K562 (cell line): Measurements from ENCODE around the gene UBASH3B. TPM values are rescaled to one million over a fixed set of nuclear protein-coding genes. Genes with fewer than 3 reads are reported as not detected.
"Not testable (repeated sequence)": the region's sequence is repeated elsewhere in the genome, so short reads cannot be mapped to it uniquely, and the experiment has no call there.

ENCODE experiments used
- ATAC-seq: fragments of 200-7000 bp; cut with Tn5 transposase; 3 replicates; pipeline ENCODE4 v1.9.1; 2020; ENCODE audit warnings: moderate library complexity
- BruUV-seq: library from RNA; stranded (reverse); fragments of 400-500 nt; replicated peaks from 2 replicates; lab custom pipeline; 2021; lab: Mats Ljungman, UMichigan
- CTCF ChIA-PET: fragments of 300-600 bp; formaldehyde crosslinking; extraction: SDS; loops from one replicate; lab custom pipeline; 2021; ENCODE audit warnings: low intra/inter-chr PET ratio; lab: Yijun Ruan, JAX
- POLR2A ChIA-PET: fragments of 300-600, 350-650 bp; sonication (Branson Sonifier 250); formaldehyde crosslinking; extraction: SDS; loops from one replicate; lab custom pipeline; 2021; ENCODE audit warnings: antibody characterized with exemption, inconsistent platforms; lab: Yijun Ruan, JAX
- DNase-seq, 4 experiments: peaks; one replicate each; pipeline versions ENCODE4 v3.0.0 to v3.0.0-alpha.2; 2011 to 2018; ENCODE audit warnings: low spot score in 3 of 4, mixed read lengths in 3 of 4; ENCODE audit errors: extremely low read depth in 1 of 4
- FAIRE-seq: peaks from 2 replicates; lab custom pipeline; 2011; peaks lifted over from hg19 to GRCh38; lab: Jason Lieb, UNC
- H2AFZ ChIP-seq: 2 replicates; pipeline ENCODE4 v1.6.0; 2011; ENCODE audit warnings: low read depth, low read length, control low read depth, inconsistent platforms
- H3K27ac ChIP-seq: fragments of 200-600 bp; 3 replicates; pipeline ENCODE4 v1.8.0; 2011; ENCODE audit warnings: low read depth, mild to moderate bottlenecking, control low read depth, inconsistent platforms, low read length, moderate library complexity, mixed read lengths; ENCODE audit errors: extremely low read depth
- H3K27me3 ChIP-seq, 2 experiments: fragments of 300-600 bp in 1 of 2; 2 replicates in 1 of 2; 3 replicates in 1 of 2; pipeline versions ENCODE4 v1.6.0 to v1.8.0; 2011; ENCODE audit warnings: inconsistent platforms in 2 of 2, low read length in 2 of 2, mild to moderate bottlenecking in 1 of 2, mixed read lengths in 1 of 2, moderate library complexity in 1 of 2; ENCODE audit not compliant: control insufficient read depth in 2 of 2, insufficient read depth in 2 of 2
- H3K36me3 ChIP-seq: fragments of 300-600 bp; 3 replicates; pipeline ENCODE4 v1.8.0; 2011; ENCODE audit warnings: mild to moderate bottlenecking, low read length, inconsistent platforms; ENCODE audit not compliant: control insufficient read depth, insufficient read depth
- H3K4me1 ChIP-seq, 2 experiments: fragments of 200-600 bp in 1 of 2; replicated peaks in 1 of 2; 2 replicates in 1 of 2; 3 replicates in 1 of 2; pipeline versions ENCODE4 v1.5.1 to v1.8.0; 2011; ENCODE audit warnings: inconsistent platforms in 2 of 2, low read length in 2 of 2, mild to moderate bottlenecking in 1 of 2, mixed read lengths in 1 of 2, moderate library complexity in 1 of 2; ENCODE audit not compliant: control insufficient read depth in 2 of 2, insufficient read depth in 2 of 2
- H3K4me2 ChIP-seq: 2 replicates; pipeline ENCODE4 v1.6.1; 2011; ENCODE audit warnings: low read length, control low read depth, inconsistent platforms, mixed read lengths; ENCODE audit not compliant: insufficient read depth
- H3K4me3 ChIP-seq: fragments of 200-600 bp; sonication (generic), shearing (Covaris generic); 2 replicates; pipeline ENCODE4 v1.5.1; 2016; ENCODE audit warnings: control low read depth, inconsistent platforms
- H3K79me2 ChIP-seq: fragments of 200-600 bp; 3 replicates; pipeline ENCODE4 v1.8.0; 2011; ENCODE audit warnings: low read length, inconsistent platforms; ENCODE audit not compliant: control insufficient read depth, insufficient read depth
- H3K9ac ChIP-seq, 2 experiments: 2 replicates each; pipeline versions ENCODE4 v1.6.0 to v1.6.1; 2011; ENCODE audit warnings: low read depth in 2 of 2, low read length in 2 of 2, control low read depth in 1 of 2, inconsistent platforms in 1 of 2, mild to moderate bottlenecking in 1 of 2, mixed read lengths in 1 of 2; ENCODE audit not compliant: insufficient read depth in 1 of 2
- H3K9me1 ChIP-seq: one replicate; pipeline ENCODE4 v1.6.0; 2011; ENCODE audit warnings: inconsistent platforms, mild to moderate bottlenecking, low read length, moderate library complexity; ENCODE audit not compliant: control insufficient read depth, insufficient read depth
- H3K9me3 ChIP-seq: replicated peaks from 2 replicates; pipeline ENCODE4 v1.5.1; 2011; ENCODE audit warnings: low read depth, low read length, inconsistent platforms; ENCODE audit not compliant: control insufficient read depth, insufficient read depth
- H4K20me1 ChIP-seq: replicated peaks from 2 replicates; pipeline ENCODE4 v1.6.1; 2011; ENCODE audit warnings: low read length, inconsistent platforms, mixed read lengths; ENCODE audit not compliant: control insufficient read depth, insufficient read depth
- U2AF1 ChIP-seq: fragments of 200-400 bp; formaldehyde crosslinking; optimal IDR thresholded peaks from 2 replicates; pipeline ENCODE3; 2017; ENCODE audit warnings: mild to moderate bottlenecking, low read depth, low read length, moderate library complexity
- U2AF2 ChIP-seq: fragments of 200-400 bp; formaldehyde crosslinking; optimal IDR thresholded peaks from 2 replicates; pipeline ENCODE3; 2017; ENCODE audit warnings: low read depth, mild to moderate bottlenecking, low read length
- WGBS: fragments of 100-300 bp; shearing (Covaris generic); methylation state at CpG from one replicate; pipeline ENCODE4 v1.1.6; 2016; ENCODE audit warnings: low coverage, mixed read lengths; ENCODE audit not compliant: insufficient coverage; ENCODE audit errors: missing lambda C conversion rate; 5-methylcytosine and 5-hydroxymethylcytosine counted together
- in situ Hi-C: fragments of 300-500 bp; cut with MboI; formaldehyde crosslinking; loops from 4 replicates; pipeline ENCODE4 v1.15.0; 2018; ENCODE audit warnings: inconsistent platforms, mixed read lengths
- intact Hi-C: fragments of 100-400 bp; cut with micrococcal nuclease; formaldehyde crosslinking; loops from 2 replicates; pipeline ENCODE4 v1.14.2; 2022
- polyA plus RNA-seq, 8 experiments: library from polyadenylated mRNA; depleted of rRNA in 4 of 8; stranded (reverse) in 5 of 8; unstranded in 3 of 8; fragments of >200 nt; fragmentation: Nextera tagmentation in 2 of 8; fragmentation: Illumina TruSeq in 1 of 8; extraction: Ambion mirVana in 2 of 8; extraction: Trizol in 1 of 8; gene quantifications; 2 replicates each; pipeline versions ENCODE4 v1.2.1 to v1.2.3, GENCODE V29; 2011 to 2014; ENCODE audit warnings: inconsistent platforms in 1 of 8, missing spikeins in 1 of 8
- total RNA-seq, 7 experiments: library from RNA; depleted of rRNA in 6 of 7; stranded (reverse); fragments of >200 nt in 6 of 7; fragmentation: Illumina TruSeq in 2 of 7; extraction: Trizol in 2 of 7; gene quantifications; 2 replicates each; pipeline versions ENCODE4 v1.2.1 to v1.2.3, GENCODE V29; 2011 to 2021; ENCODE audit warnings: low replicate concordance in 1 of 7
- TF ChIP-seq, protein P1 (sequence below): IDR thresholded peaks from 2 replicates; pipeline ENCODE4 v1.6.1; 2016; ENCODE audit warnings: missing genetic modification characterization, missing compliant biosample characterization

Gene UBASH3B
- total and polyA plus RNA-seq, 9 of the 15 experiments (the other 6 are each of a cell fraction or from before 2014, with no cell fraction given): 0.01 to 0.31 (median 0.08) TPM; not detected in 2

DNA sequence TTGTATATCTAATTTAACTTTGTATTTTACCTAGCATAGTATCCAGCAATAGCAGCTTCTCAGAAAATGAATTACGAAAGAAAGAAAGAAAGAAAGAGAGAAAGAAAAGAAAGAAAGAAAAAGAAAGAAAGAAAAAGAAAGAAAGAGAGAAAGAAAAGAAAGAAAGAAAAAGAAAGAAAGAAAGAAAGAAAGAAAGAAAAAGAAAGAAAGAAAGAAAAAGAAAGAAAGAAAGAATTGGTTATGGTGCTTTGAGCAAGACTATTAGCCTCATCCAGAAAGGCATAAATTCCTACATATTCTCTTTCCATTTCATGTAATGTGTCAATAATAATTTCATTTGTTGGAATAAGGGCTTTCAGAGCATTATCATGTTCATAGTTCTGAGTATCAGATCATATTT is 207.6 kb downstream of the UBASH3B start:
- 0% methylated on average over 1 of the region's 1 CpG for WGBS
- H3K9ac ChIP-seq, BruUV-seq, H3K27ac ChIP-seq, H3K36me3 ChIP-seq, H3K9me3 ChIP-seq, H3K4me1 ChIP-seq, H3K27me3 ChIP-seq, FAIRE-seq, H3K9me1 ChIP-seq, H3K4me3 ChIP-seq, ATAC-seq, DNase-seq, H4K20me1 ChIP-seq, H3K79me2 ChIP-seq, H3K4me2 ChIP-seq, in situ Hi-C loops, H2AFZ ChIP-seq: not testable (repeated sequence)
- ChIA-PET POLR2A (interaction anchor here (1.1 kb wide), 1 partner anchor 10 kb away, joined by 3 read pairs; no protein-coding TSS in a partner anchor), CTCF (interaction anchor here (0.6 to 1.2 kb wide), 4 partner anchors 162 to 384 kb away, joined by 3 to 4 read pairs (median 3); no protein-coding TSS in a partner anchor)
- TF ChIP-seq, protein P1, sequence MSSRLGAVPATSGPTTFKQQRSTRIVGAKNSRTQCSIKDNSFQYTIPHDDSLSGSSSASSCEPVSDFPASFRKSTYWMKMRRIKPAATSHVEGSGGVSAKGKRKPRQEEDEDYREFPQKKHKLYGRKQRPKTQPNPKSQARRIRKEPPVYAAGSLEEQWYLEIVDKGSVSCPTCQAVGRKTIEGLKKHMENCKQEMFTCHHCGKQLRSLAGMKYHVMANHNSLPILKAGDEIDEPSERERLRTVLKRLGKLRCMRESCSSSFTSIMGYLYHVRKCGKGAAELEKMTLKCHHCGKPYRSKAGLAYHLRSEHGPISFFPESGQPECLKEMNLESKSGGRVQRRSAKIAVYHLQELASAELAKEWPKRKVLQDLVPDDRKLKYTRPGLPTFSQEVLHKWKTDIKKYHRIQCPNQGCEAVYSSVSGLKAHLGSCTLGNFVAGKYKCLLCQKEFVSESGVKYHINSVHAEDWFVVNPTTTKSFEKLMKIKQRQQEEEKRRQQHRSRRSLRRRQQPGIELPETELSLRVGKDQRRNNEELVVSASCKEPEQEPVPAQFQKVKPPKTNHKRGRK (tag): peak; percentile 59
- TF ChIP-seq U2AF1 (peak; percentile 56), U2AF2 (peak; percentile 81)
- intact Hi-C loops: loop anchor here (1.0 to 5.0 kb wide), 4 partner anchors 160 to 616 kb away; no protein-coding TSS in a partner anchor
